ENCODE measurements around the gene CRK.
"Not testable (repeated sequence)": the region's sequence is repeated elsewhere in the genome, so short reads cannot be mapped to it uniquely, and the experiment has no call there.

CRK gene

DNA sequence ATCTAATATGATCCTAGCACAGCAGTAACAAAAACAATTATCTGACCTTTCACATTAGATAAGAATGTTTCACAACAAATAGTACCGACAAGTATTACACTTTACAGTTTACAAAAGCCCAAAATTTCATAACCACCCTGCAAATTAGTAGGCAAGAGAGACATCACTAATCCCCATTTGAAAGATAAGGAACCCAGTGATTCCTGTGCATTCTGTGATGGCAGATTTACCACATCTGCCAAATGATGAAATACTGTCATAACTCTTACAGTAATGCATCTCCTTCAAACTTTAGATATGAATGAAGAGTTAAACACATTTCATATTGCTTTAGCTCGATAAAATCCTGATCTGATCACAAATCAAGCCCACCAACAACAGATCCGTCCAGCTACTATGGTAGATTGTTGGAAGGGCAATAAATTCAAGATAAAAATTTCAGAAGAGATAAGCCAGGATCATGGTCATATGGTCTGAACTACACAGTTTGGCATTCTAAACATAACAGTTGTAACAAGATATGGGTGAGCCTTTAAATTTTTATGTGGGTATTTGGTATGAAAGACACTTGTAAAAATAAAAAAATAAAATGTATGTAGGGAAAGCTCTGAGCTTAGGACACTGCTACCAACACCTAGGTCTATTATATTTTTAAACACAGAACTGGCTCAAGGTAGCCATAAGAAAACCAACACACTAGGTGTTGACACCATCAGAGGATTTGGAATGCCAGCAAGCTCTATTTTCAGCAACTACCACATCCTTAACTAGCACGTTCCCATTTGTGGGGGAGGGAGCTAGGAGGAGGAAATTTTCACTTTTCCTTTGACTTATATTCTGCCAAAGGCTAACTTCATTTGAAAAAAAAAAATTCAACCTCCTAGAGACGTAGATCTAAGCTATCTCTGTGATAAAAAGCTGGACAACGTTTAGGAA lies 65.3 kb downstream of the CRK start:
- DNase-seq = no peak

- DNase-seq = not testable (repeated sequence)
Observed at GRCh38 chr17:1387490-1388227, 68.4 kb downstream of the CRK start.

- not testable (repeated sequence) for DNase-seq
Observed at GRCh38 chr17:1386675-1387190, 69.3 kb downstream of the CRK start.

DNA sequence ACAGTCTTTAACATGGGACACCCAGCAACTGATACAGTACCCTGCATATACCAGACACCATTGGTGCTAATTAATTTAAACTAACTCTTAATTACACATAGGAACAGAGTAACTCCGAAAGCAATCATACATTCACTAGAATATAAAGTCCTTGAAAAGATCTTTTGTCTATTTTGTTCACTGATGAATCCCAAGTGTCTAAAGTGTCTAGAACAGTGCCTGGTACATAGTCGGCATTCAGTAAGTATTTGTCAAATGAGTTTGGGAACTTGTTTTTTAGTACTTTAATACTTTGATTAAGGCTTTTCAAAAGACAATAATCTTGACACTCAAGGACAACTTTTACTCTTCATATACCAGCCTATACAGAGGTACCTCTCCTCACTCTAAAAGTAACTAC lies 69.8 kb downstream of the CRK start:
- no peak for DNase-seq

DNA sequence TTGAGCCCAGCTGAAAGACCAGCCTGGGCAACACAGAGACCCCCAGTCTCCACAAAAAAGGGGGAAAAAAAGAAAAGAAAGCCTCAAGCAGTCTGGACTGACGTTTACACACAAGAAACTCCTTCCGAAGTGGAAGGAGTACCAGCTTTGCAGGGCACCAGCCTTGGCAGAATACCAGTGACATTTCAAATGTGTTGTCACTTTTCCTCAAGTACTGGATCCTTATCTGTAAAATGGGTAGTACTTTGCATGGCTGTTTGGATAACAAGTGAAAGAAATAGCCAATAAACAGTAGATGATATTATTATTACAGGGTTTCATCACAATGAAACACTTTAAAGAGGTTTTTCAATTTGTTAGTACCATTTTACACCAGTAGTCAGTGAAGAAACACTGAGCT lies 70.2 kb downstream of the CRK start:
- no peak for DNase-seq

DNA sequence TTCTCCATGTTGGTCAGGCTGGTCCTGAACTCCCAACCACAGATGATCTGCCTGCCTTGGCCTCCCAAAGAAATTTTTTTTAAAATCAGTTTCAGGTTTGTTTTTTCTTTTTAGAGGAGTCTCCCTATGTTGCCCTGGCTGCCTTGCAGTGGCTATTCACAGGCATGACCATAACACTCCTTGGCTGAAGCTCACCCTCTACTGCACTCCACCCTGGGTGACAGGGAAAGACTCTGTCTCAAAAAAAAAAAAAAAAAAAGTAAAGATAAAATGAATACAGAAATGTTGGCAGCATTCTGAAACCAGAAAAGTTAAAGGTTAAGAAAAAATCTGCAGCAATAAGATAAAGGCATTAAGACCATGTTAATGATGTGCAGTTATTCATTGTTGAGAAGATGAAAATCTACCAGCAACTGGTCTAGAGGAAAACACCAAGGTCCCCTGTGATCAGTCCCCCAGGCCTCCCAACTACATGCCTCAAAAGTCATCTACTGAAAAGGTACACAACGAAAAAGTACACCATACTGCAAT lies 71.1 kb downstream of the CRK start:
- no peak for DNase-seq

DNA sequence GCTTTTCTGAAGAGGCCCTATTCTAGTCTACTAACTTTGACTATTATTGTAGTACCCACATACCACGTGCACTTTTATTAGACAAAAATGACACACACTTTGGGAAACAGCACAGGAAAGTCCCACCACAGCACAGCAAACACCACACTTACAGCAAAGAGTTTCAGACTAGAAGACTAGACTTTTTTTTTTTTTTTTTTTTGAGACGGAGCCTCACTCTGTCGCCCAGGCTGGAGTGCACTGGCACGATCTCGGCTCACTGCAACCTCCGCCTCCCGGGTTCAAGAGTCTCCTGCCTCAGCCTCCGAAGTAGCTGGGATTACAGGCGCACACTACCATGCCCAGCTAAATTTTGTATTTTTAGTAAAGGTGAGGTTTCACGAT lies 76.1 kb downstream of the CRK start:
- no peak for DNase-seq

GRCh38 chr17:1379208-1379929 lies 76.7 kb downstream of the CRK start:
- no peak for DNase-seq

DNA sequence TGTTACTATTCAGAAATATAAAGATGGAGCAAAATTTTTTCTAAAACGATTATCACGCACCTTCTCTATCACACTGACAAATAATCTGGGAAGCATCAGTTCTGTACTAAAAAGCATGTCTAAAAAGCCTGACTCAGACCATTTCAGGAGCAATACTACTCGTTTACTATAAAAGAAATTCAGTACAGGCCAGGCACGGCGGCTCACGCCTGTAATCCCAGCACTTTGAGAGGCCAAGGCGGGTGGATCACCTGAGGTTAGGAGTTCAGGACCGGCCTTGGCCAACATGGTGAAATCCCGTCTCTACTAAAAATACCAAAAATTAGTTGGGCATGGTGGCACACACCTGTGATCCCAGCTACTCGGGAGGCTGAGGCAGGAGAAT lies 77.6 kb downstream of the CRK start:
- DNase-seq = not testable (repeated sequence)

DNA sequence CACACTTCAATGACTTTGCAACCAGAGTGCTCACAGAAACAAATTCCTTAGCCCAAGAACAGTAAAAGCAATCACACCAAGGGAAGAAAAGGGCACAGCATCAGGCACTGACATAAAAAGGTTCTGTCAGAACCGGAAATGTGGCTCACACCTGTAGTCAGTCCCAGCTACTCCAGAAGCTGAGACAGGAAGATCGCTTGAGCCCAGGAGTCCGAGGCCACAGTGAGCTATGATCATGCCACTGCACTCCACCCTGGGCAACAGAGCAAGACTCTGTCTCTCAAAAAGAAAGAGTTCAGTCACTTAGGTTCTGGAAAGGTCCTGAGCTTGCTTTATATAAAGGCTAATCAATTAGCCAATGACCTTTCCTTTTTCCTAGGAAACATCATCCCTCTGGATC lies 78.7 kb downstream of the CRK start:
- no peak for DNase-seq

- DNase-seq = no peak
Observed at GRCh38 chr17:1376061-1376460, 80.0 kb downstream of the CRK start.

- DNase-seq = no peak
Observed at GRCh38 chr17:1375615-1376014, 80.4 kb downstream of the CRK start.

DNA sequence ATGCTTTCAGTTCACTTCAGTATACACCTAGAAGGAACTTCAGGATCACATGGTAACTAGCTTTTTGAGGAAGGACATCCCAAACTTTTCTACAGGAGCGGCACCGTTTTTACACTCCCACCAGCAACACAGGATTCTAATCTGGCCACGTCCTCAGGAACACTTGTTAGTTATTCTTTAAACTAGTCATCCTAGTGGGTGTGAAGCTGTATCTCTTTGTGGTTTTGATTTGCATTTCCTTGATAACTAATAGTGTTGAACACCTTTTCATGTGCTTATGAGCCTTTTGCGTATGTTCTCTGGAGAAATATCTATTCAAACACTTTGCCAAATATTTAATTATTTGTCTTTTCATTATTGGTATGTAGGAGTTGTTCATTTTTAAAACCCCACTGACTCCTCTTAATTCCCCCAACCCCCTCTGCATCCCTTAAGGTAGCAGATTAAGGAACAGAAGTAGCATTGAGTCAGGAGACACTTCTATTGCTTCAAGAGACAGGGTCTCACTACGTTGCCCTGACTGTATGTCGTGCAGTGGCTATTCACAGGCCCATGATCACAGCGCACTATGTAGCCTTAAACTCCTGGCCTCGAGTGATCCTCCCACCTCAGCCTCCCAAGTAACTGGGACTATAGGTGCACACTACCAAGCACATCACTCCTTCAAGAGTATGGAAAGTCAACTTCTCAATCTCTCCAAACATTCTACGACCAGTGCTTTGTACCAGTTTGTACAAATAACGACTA lies 81.4 kb downstream of the CRK start:
- no peak for DNase-seq

DNA sequence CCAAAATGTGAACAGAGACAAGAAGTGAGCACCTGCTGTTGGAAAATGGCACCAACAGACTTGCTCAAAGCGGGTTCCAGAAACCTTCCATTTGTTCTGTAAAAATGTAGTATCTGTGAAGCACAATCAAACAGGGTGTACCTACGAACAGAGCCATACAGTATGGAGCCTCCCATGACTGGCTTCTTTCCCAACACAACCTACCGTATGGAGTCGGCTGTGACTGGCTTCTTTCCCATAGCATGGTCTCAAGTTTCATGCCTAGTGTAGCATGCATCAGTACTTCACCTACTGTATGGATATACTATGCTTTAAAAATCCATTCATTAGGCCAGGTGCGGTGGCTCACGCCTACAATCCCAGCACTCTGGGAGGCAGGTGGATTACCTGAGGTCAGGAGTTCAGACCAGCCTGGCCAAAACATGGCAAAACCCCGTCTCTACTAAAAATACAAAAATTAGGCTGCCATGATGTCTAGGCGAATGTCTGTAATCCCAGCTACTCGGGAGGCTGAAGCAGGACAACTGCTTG lies 82.3 kb downstream of the CRK start:
- no peak for DNase-seq

DNA sequence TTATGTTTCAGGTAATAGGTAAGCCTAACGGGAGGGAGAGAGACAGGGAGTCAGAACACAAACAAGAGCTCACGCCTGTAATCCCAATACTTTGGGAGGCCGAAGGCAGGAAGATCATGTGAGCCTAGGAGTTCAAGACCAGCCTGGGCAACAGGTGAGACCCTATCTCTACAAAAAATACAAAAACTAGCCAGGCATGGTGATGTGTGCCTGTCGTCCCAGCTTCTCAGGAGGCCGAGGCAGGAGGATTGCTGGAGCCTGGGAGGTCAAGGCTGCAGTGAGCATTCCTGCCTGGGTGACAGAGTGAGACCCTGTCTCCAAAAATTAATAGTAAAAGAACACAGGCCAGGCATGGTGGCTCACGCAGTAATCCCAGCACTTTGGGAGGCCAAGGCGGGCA lies 83.4 kb downstream of the CRK start:
- DNase-seq = no peak

DNA sequence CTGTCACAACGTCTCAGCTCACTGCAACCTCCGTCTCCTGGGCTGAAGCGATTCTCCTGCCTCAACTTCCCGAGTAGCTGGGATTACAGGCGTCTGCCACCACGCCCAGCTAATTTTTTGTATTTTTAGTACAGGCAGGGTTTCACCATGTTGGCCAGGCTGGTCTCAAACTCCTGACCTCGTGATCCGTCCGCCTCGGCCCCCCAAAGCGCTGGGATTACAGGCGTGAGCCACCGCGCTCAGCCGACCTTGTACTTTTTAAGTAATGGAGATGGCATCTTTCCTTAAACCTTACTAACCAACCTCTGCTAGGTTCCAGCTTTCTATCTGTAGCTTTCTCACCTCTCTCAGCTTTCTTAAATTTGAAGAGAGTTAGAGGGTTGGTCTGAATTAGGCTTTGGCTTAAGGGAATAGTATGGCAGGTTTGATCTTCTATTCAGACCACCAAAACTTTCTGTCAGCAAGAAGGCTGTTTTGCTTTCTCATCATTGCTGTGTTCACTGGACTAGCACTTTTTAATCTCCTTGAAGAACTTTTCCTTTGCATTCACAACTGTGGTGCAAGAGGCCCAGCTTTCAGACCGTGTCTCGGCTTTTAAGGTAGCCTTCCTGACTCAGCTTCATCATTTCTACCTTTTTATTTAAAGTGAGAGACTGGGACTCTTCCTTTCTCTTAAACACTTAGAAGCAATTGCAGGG lies 84.0 kb downstream of the CRK start:
- DNase-seq = no peak

All from amygdala (tissue), 56 donors.